GM18907 (cell line): ENCODE results near the gene FGF5.
"Not testable (repeated sequence)": the region's sequence is repeated elsewhere in the genome, so short reads cannot be mapped to it uniquely, and the experiment has no call there.

Experiments
- ATAC-seq: cut with Tn5 transposase; IDR thresholded peaks from one replicate; pipeline ENCODE4 v1.9.1; 2021; ENCODE audit warnings: mild to moderate bottlenecking, moderate library complexity; ENCODE audit not compliant: unreplicated experiment

Gene FGF5

GRCh38 chr4:80294206-80294605 is 27.7 kb downstream of the FGF5 start:
- ATAC-seq, result no peak

GRCh38 chr4:80295336-80295735 is 28.9 kb downstream of the FGF5 start:
- no peak for ATAC-seq

DNA sequence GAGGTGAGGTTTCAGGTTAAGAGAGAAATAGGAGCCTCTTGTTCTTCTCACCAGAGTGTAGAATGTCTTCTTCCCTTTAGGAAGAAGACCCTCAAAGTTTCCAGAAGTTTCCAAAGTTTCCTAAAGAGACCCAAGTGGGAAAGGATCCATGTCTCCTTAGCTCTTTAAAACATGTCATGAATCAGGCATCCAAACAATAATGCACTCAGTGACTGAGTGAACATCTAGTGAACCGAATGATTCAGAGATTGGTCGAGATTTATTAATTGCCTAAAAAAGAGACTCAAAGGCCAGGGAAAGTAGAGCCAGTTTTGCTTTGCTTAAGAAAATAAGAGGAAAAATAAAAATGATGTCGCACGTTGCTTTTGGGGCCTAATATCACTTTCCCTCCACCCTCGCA is 29.4 kb downstream of the FGF5 start:
- ATAC-seq, result no peak

DNA sequence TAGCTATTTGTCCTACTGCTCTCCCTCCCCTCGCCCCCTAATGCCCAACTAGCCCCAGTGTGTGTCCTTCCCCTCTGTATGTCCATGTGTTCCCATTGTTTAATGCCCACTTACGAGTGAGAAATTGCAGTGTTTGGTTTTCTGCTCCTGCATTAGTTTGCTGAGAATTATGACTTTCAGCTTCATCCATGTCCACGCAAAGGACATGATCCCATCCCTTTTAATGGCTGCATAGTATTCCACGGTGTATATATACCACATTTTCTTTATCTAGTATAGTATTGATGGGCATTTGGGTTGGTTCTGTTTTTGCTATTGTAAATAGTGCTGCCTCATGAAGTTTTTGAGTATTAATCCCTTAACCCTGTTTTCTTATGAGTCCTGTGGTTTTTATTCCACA is 35.4 kb downstream of the FGF5 start:
- no peak for ATAC-seq

- no peak for ATAC-seq
Observed at GRCh38 chr4:80302616-80303223, 36.3 kb downstream of the FGF5 start.

DNA sequence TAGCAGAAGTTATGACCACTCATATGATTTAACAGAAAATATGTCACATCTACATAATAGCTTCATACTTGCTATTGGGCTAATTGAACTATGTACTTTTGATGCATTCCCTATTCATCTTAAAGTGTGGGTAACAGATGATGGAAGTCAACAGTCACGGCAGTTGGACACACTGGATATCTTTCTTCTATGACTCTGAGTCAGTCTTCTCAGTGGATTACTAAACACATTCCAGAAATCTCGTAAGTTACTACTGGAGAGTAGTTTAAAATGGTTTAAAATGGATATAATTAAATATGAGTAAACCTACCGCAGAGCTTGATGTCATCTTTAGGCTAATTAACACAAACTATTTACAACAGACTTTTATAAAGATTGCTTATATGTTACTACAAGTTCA is 39.0 kb downstream of the FGF5 start:
- no peak for ATAC-seq

GRCh38 chr4:80306260-80306659 is 39.8 kb downstream of the FGF5 start:
- ATAC-seq, result no peak

DNA sequence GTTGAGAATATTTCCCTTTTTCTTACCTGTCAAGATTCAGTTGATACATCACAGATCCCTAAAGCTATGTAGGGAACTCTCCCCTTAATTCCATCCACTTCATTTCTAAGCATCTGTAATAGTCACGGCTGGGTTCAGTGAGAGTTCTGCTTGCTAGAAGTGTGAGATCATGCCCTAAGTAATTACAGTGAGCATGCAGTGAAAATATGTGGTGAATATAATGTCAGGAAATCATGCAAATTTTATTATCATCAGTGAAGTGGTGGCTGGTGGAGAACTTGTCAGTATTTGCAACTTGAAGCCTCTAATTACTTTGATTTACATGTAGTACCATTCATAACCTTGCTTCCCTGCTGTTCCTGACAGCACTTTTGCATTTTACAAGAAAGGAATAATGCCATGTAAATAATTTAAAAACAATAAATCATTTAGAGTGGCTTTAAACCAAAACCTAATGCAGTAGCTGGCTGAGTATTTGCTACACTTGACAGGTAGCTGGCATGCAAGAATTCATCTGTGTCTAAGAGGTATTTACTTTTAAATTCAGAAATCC is 40.8 kb downstream of the FGF5 start:
- ATAC-seq, result no peak

GRCh38 chr4:80307774-80308465 is 41.5 kb downstream of the FGF5 start:
- no peak for ATAC-seq

DNA sequence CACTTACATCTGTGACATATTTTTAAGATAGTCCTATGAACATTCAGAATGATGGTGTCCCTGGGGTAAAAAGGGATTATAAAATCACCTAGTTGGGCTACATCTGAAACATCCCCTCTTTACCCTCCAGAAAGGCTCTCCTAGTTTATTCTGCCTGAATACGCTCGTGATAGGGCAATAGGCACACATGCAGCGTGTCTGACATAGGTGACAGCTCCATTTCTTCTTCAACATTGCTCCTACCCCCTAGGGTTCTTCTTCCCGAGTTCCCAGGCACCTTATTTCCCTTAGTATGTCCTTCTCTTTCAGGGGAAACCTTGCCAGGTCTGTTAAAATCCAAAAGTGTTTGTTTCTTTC is 42.0 kb downstream of the FGF5 start:
- ATAC-seq, result no peak

GRCh38 chr4:80309294-80310004 is 43.0 kb downstream of the FGF5 start:
- no peak for ATAC-seq

DNA sequence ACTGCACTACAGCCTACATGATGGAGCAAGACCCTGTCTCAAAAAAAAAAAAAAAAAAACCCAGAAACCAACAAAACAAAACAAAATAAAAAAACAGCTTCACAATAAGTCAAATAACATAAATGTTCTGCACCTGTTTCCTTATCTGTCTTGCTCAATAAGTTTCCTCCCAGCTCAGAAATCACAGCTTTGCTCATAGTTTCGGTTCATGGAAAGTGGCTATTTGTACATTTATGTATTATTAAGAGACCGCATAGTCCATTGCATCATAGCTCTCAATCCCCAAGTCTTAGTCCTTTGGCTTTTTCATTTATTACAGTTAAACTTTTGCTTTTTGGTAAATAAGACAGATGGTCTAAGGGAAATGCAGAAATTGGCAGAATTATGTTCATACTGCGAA is 44.7 kb downstream of the FGF5 start:
- ATAC-seq, result no peak

GRCh38 chr4:80312124-80312523 is 45.7 kb downstream of the FGF5 start:
- ATAC-seq, result no peak

GRCh38 chr4:80313627-80314026 is 47.2 kb downstream of the FGF5 start:
- ATAC-seq, result no peak

- ATAC-seq, result not testable (repeated sequence)
Observed at GRCh38 chr4:80315848-80316247, 49.4 kb downstream of the FGF5 start.

DNA sequence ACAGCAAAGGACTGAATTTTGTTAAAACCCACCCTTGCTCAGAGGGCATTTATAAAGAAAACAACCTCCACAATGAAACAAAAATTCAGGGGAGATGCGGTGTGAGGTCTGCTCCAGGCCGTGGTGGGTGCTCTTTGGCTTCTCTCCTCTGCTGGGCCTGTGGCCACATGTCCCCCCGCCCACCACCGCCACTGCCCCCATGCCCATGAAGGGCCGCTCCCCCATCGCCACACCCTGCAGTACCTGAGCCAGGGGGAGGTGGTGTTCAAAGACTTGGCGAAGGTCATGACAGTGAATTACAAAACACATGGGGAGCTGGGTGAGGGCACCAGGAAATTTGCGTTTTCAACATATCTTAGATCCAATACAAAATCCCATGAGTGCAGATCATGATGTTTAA is 54.9 kb downstream of the FGF5 start:
- ATAC-seq, result no peak

GRCh38 chr4:80321776-80322175 is 55.3 kb downstream of the FGF5 start:
- no peak for ATAC-seq

- no peak for ATAC-seq
Observed at GRCh38 chr4:80322716-80323115, 56.3 kb downstream of the FGF5 start.

GRCh38 chr4:80324171-80324570 is 57.7 kb downstream of the FGF5 start:
- no peak for ATAC-seq

GRCh38 chr4:80331693-80332092 is 65.2 kb downstream of the FGF5 start:
- ATAC-seq, result no peak

GRCh38 chr4:80333121-80333520 is 66.7 kb downstream of the FGF5 start:
- ATAC-seq, result no peak

DNA sequence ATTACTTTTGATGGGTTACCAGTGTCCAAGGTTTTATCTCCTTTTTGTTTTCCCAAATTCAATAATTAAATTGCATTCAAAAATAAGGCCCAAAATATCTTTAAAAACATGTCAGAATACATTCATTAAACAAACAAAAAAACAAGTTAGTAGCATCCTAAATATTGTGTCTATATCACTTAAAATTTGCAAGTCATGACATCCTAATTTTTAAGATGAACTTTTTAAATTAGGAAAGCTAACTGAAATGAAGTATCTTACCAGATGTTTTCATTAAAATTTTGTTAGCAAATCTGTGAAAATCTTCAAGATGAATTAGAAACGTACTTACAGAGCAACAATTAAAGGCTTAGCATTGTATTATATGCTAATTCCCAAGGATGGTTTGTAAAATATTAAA is 68.1 kb downstream of the FGF5 start:
- ATAC-seq, result no peak
